Activated B cell treated with CpG ODN at 0.5 μM for 24 hours (primary cell): ENCODE results near the gene CHRND. TPM values are rescaled to one million over a fixed set of nuclear protein-coding genes. Genes with fewer than 3 reads are reported as not detected.

Experiments
- ATAC-seq: fragments of 200-7000 bp; cut with Tn5 transposase; one replicate; pipeline ENCODE4 v1.10.0; 2021; ENCODE audit warnings: low read depth, mild to moderate bottlenecking, moderate library complexity
- CTCF ChIA-PET: fragments of 350-600 bp; sonication (Branson Sonifier 250); formaldehyde crosslinking; loops from one replicate; lab custom pipeline; 2021; ENCODE audit warnings: antibody characterized with exemption; lab: Charles Lee
- POLR2A ChIA-PET: fragments of 350-600 bp; sonication (Branson Sonifier 250); formaldehyde crosslinking; loops from one replicate; lab custom pipeline; 2021; ENCODE audit warnings: antibody characterized with exemption; lab: Charles Lee
- DNase-seq: peaks from one replicate; pipeline ENCODE4 v3.0.0; 2022
- H3K27ac Mint-ChIP-seq: one replicate; pipeline ENCODE4 v1.8.0; 2020; ENCODE audit warnings: mixed read lengths
- H3K27me3 Mint-ChIP-seq: one replicate; pipeline ENCODE4 v1.8.0; 2021; ENCODE audit warnings: mixed read lengths
- H3K36me3 Mint-ChIP-seq: one replicate; pipeline ENCODE4 v1.8.0; 2021; ENCODE audit warnings: low read depth, mixed read lengths
- H3K4me1 Mint-ChIP-seq: one replicate; pipeline ENCODE4 v1.8.0; 2021; ENCODE audit warnings: mixed read lengths
- H3K4me3 Mint-ChIP-seq: one replicate; pipeline ENCODE4 v1.8.0; 2020; ENCODE audit warnings: mild to moderate bottlenecking, mixed read lengths
- H3K9me3 Mint-ChIP-seq: one replicate; pipeline ENCODE4 v1.8.0; 2020; ENCODE audit warnings: mixed read lengths
- intact Hi-C: fragments of 100-400 bp; cut with micrococcal nuclease; formaldehyde crosslinking; loops from one replicate; pipeline ENCODE4 v1.15.1; 2024
- total RNA-seq: library from RNA; stranded (reverse); gene quantifications from 2 replicates; pipeline ENCODE4 v1.2.3, GENCODE V29; 2022
- TF ChIP-seq, protein P1 (sequence below): fragments of 200-600 bp; IDR thresholded peaks from one replicate; pipeline ENCODE4 v1.8.0; 2022; ENCODE audit warnings: antibody characterized with exemption, mild to moderate bottlenecking

Gene CHRND
- total RNA-seq, 1 donor from 2014 or later, result not detected

DNA sequence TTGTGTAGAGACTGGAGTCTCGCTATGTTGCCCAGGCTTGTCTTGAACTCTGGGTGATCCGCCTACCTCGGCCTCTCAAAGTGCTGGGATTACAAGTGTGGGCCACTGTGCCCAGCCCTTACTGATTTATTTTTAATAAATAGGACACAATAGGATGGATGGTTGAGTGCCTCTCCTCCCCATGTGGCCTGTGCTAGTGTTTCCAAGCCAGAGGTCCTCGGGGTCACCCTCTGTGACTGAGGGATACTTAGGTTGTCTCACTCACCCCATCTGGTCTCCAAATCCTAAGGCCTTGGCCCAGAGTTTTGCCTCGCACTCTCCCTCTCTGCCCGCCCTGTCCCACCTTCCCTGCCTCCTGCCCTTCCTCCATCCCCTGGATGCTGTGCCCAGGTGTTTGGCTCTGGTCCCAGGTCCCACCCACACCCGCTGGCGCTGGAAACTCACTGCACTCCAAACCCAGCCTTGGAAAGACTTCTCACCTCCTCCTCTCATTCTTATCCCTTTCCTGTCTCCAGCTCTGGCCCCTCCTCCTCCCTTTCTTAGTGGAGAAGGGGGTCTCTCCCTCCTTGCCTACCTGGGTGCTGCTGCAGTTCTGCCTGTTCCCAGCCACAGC is 33.6 kb upstream of the CHRND start:
- ATAC-seq (no peak), DNase-seq (no peak)
- Mint-ChIP-seq H3K27me3 (peaks cover 25% of the 10 kb centered on the region), H3K9me3 (no peaks in the 10 kb centered on the region), H3K36me3 (no peaks in the 10 kb centered on the region), H3K27ac (no peak overlapping the region), H3K4me3 (no peak overlapping the region), H3K4me1 (peaks cover 5% of the 10 kb centered on the region)
- ChIA-PET POLR2A (no interaction called here), CTCF (no interaction called here)
- intact Hi-C loops, result no loop called here
- TF ChIP-seq, protein P1, sequence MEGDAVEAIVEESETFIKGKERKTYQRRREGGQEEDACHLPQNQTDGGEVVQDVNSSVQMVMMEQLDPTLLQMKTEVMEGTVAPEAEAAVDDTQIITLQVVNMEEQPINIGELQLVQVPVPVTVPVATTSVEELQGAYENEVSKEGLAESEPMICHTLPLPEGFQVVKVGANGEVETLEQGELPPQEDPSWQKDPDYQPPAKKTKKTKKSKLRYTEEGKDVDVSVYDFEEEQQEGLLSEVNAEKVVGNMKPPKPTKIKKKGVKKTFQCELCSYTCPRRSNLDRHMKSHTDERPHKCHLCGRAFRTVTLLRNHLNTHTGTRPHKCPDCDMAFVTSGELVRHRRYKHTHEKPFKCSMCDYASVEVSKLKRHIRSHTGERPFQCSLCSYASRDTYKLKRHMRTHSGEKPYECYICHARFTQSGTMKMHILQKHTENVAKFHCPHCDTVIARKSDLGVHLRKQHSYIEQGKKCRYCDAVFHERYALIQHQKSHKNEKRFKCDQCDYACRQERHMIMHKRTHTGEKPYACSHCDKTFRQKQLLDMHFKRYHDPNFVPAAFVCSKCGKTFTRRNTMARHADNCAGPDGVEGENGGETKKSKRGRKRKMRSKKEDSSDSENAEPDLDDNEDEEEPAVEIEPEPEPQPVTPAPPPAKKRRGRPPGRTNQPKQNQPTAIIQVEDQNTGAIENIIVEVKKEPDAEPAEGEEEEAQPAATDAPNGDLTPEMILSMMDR, result no peak

- peaks cover 3% of the 10 kb centered on the region for H3K4me1 Mint-ChIP-seq
- POLR2A ChIA-PET, result no interaction called here
- H3K9me3 Mint-ChIP-seq, result no peaks in the 10 kb centered on the region
Observed at GRCh38 chr2:232492963-232493700, 32.8 kb upstream of the CHRND start.

DNA sequence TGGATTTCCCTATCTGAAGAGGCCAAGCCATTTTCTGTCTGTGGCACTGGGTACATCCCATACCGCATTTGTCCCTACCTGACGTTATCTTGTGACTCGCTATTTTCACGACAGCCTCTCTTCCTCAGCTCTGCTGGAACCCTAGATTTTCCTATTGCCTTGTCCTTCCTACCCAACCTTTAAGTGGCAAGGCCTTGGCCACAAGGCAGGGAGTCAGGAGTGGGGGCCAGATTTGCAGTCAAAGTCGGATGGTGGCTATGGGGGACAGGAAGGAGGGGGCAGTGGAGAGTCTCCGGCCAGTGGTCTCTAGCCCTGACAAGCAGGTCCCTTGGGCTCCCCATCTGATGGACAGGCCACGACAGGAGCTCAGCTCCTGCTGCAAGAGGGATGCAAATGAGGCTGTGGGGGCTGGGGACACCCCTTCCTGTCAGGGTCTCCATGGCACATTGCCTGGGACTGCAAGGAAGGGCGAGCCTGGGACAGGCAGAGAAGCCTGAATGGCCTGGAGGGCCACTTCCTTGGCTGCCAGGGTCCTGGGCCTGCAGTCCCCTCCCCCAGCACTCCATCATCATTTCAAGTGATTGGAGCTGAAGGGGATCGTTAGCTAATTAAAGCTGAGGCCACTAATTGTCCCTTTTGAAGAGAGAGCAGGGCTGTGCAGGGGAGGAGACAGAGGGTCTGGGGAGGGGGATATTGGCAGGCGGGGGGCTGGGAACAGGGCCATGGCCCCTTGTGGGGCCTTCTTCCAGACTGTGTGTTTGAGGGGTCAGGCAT is 32.1 kb upstream of the CHRND start:
- ChIA-PET POLR2A (no interaction called here), CTCF (no interaction called here)
- no peak for ATAC-seq
- H3K27me3 Mint-ChIP-seq, result peaks cover 22% of the 10 kb centered on the region
- H3K9me3 Mint-ChIP-seq, result no peaks in the 10 kb centered on the region
- intact Hi-C loops, result no loop called here
- no peak overlapping the region for H3K4me3 Mint-ChIP-seq
- DNase-seq, result no peak
- no peaks in the 10 kb centered on the region for H3K4me1 Mint-ChIP-seq
- TF ChIP-seq, protein P1, result no peak
- no peaks in the 10 kb centered on the region for H3K36me3 Mint-ChIP-seq
- H3K27ac Mint-ChIP-seq, result no peak overlapping the region

More at GRCh38 chr2:232492963-232493700, 32.8 kb upstream of the CHRND start:
- Mint-ChIP-seq H3K27ac (no peak overlapping the region), H3K4me3 (no peak overlapping the region), H3K36me3 (no peaks in the 10 kb centered on the region), H3K27me3 (peaks cover 27% of the 10 kb centered on the region)
- ATAC-seq (no peak), DNase-seq (no peak)
- intact Hi-C loops, result no loop called here
- CTCF ChIA-PET, result no interaction called here
- TF ChIP-seq, protein P1, result no peak

- no peak overlapping the region for H3K27ac Mint-ChIP-seq
- TF ChIP-seq, protein P1, result no peak
- no peak for DNase-seq
- ChIA-PET CTCF (no interaction called here), POLR2A (no interaction called here)
- no peak for ATAC-seq
- peaks cover 17% of the 10 kb centered on the region for H3K27me3 Mint-ChIP-seq
- no peak overlapping the region for H3K4me3 Mint-ChIP-seq
- H3K4me1 Mint-ChIP-seq, result no peaks in the 10 kb centered on the region
- H3K9me3 Mint-ChIP-seq, result no peaks in the 10 kb centered on the region
- no peaks in the 10 kb centered on the region for H3K36me3 Mint-ChIP-seq
- intact Hi-C loops, result no loop called here
Observed at GRCh38 chr2:232494542-232494941, 31.4 kb upstream of the CHRND start.

GRCh38 chr2:232495292-232495691 is 30.7 kb upstream of the CHRND start:
- Mint-ChIP-seq H3K27ac (no peak overlapping the region), H3K4me3 (no peak overlapping the region), H3K4me1 (no peaks in the 10 kb centered on the region), H3K9me3 (no peaks in the 10 kb centered on the region), H3K36me3 (no peaks in the 10 kb centered on the region), H3K27me3 (peaks cover 12% of the 10 kb centered on the region)
- intact Hi-C loops, result no loop called here
- POLR2A ChIA-PET, result no interaction called here
- CTCF ChIA-PET, result no interaction called here
- TF ChIP-seq, protein P1, result no peak
- DNase-seq (no peak), ATAC-seq (no peak)
